Colonic mucosa (tissue), 4 donors: ENCODE measurements around the gene MERTK. TPM values are rescaled to one million over a fixed set of nuclear protein-coding genes. Genes with fewer than 3 reads are reported as not detected.
"Not testable (repeated sequence)": the region's sequence is repeated elsewhere in the genome, so short reads cannot be mapped to it uniquely, and the experiment has no call there.

Experiments used
- DNase-seq: peaks from one replicate; pipeline ENCODE4 v3.0.0-alpha.2; 2020
- H3K27ac ChIP-seq: fragments of 200-600 bp; one replicate; pipeline ENCODE4 v1.8.0; 2021
- H3K27me3 ChIP-seq: fragments of 200-600 bp; one replicate; pipeline ENCODE4 v1.8.0; 2021
- H3K36me3 ChIP-seq: fragments of 200-600 bp; one replicate; pipeline ENCODE4 v1.8.0; 2021
- H3K4me1 ChIP-seq: fragments of 200-600 bp; one replicate; pipeline ENCODE4 v1.8.0; 2021; ENCODE audit warnings: mild to moderate bottlenecking
- H3K4me3 ChIP-seq: fragments of 200-600 bp; one replicate; pipeline ENCODE4 v1.8.0; 2021
- H3K9ac ChIP-seq, 2 donors: one replicate each; pipeline ENCODE4 v1.7.0; 2013; ENCODE audit warnings: control low read depth in 2 of 2, low read depth in 2 of 2, low read length in 2 of 2
- H3K9me3 ChIP-seq: fragments of 200-600 bp; one replicate; pipeline ENCODE4 v1.8.0; 2021
- intact Hi-C: fragments of 100-400 bp; cut with DNase I; formaldehyde crosslinking; loops from one replicate; pipeline ENCODE4 v1.14.1; 2022
- total RNA-seq, 2 donors: library from RNA; stranded (reverse); fragmentation: NEBNext Ultra II Directional in 1 of 2; extraction: Animal tissue kit (Norgen Biotek cat#: 25700) in 1 of 2; gene quantifications; one replicate each; pipeline ENCODE4 v1.2.1, GENCODE V29; 2021
- TF ChIP-seq, protein P1 (sequence below): fragments of 200-600 bp; IDR thresholded peaks from one replicate; pipeline ENCODE4 v1.8.0; 2022; ENCODE audit warnings: antibody characterized with exemption, mild to moderate bottlenecking
- donor health status: healthy.
- donor health status: DM: no; HTN: no; CAD: no.
- donor health status: DM: no; HTN: no; CAD: no.

The MERTK gene
- 1 to 10 TPM; 3.9 TPM for total RNA-seq

DNA sequence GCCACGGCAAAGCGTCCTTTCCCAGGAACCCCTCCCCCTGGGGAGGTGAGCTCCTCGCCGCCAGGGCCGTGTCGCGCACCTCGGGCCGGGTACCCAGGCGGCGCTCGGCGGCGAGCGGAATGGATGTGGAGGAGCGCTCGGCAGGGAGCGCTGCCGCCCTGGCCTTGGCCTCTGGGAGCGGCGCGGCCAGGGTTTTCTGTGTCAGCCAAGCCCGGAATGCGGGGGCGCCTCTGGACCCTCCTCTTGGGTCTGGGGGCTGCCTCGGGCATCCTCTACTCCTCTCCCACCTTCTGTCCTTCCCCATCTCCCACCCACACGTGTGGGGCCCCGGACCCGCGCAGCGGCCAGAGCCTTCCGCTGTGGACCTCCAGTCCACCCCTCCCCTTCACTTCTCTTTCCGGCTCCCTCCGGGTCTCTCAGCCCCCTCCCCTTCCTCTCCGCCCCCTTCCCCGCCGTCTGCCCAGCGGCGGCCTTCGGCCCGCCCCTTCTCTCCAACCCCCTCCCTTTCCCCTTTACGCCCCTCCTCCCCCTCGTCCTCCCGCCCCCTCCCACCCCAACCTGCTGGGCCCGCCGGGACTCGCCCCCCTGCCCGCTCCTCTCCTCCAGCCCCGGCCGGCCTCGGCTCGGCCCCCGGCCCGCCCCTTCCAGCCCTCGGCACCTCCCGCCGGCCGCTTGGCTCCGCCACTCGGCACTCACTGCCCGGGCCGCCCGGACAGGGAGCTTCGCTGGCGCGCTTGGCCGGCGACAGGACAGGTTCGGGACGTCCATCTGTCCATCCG lies at the start of gene MERTK:
TSS of gene MERTK (plus strand) at position 684 of the 779 bp plus-strand sequence. CDS start 129 bp downstream, outside the sequence.
- intact Hi-C loops: loop anchor here (5.0 kb wide), 1 partner anchor 149 kb away; no protein-coding TSS in a partner anchor
- peak within 1 kb of the TSS; percentile 71 for H3K27ac ChIP-seq
- no peaks in the 10 kb centered on the region for H3K27me3 ChIP-seq
- peaks cover 5% of the 10 kb centered on the region for H3K4me1 ChIP-seq
- H3K9me3 ChIP-seq: no peaks in the 10 kb centered on the region
- peak within 1 kb of the TSS; percentile 60 for H3K4me3 ChIP-seq
- H3K36me3 ChIP-seq: no peaks in the 10 kb centered on the region
- H3K9ac ChIP-seq: peak within 1 kb of the TSS; percentile 76 to 83
- peak; percentile 72 for DNase-seq
- TF ChIP-seq, protein P1, sequence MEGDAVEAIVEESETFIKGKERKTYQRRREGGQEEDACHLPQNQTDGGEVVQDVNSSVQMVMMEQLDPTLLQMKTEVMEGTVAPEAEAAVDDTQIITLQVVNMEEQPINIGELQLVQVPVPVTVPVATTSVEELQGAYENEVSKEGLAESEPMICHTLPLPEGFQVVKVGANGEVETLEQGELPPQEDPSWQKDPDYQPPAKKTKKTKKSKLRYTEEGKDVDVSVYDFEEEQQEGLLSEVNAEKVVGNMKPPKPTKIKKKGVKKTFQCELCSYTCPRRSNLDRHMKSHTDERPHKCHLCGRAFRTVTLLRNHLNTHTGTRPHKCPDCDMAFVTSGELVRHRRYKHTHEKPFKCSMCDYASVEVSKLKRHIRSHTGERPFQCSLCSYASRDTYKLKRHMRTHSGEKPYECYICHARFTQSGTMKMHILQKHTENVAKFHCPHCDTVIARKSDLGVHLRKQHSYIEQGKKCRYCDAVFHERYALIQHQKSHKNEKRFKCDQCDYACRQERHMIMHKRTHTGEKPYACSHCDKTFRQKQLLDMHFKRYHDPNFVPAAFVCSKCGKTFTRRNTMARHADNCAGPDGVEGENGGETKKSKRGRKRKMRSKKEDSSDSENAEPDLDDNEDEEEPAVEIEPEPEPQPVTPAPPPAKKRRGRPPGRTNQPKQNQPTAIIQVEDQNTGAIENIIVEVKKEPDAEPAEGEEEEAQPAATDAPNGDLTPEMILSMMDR: peak; percentile 45

DNA sequence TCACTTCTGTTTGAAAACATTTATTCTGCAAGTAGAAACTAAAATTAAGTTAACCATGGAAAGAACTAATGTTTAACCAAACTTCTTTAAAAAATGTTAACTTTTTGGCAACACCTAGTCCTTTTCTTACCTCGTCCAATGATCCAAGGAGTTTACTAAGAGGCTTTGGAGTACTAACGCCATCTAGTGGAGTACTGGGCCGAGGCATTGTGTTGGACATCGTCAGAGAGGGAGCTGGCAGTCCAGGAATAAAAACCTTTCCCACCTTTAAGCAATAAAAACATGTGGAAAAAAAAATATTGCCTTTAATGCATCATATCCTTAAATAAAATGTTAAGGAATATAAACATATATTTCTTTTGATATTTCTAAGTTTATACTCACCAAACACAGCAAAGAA lies 47.8 kb upstream of the MERTK start:
- H3K4me3 ChIP-seq, intact Hi-C loops, H3K9ac ChIP-seq, H3K27ac ChIP-seq, H3K27me3 ChIP-seq, H3K36me3 ChIP-seq, H3K4me1 ChIP-seq, H3K9me3 ChIP-seq: not testable (repeated sequence)
- peak; percentile 46 for DNase-seq
- TF ChIP-seq, protein P1: peak; percentile 34

DNA sequence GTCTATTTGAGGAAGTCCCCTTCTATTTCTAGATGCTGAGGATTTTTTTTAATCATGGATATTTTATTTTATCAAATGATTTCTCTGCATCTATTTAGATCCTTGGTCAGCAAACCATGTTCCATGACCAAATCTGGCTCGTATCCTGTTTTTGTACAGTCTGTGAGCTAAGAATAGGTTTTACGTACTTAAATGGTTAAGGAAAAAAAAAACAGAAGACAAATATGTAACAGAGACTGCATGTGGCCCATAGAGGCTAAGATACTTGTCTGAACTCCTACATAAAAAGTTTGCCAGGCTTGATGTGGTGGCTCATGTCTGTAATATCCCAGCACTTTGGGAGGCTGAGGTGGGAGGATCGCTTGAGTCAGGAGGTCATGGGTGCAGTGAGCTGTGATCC lies 45.9 kb upstream of the MERTK start:
- intact Hi-C loops, H3K27me3 ChIP-seq, H3K36me3 ChIP-seq, H3K9ac ChIP-seq, H3K27ac ChIP-seq, H3K4me3 ChIP-seq, H3K4me1 ChIP-seq, DNase-seq, H3K9me3 ChIP-seq: not testable (repeated sequence)

DNA sequence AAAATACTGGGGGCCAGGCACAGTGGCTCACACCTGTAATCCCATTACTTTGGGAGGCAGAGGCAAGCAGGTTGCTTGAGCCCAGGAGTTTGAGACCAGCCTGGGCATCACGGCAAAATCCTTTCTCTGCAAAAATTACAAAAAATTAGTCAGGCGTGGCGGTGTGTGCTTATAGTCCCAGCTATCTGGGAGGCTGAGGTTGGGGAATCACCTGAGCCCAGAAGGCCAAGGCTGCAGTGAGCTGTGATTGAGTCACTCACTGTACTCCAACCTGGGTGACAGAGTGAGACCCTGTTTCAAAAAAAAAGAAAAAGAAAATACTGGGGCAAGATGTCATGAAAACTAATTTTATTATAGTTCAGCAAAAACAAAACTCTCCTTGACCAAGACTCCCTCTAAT lies 38.4 kb upstream of the MERTK start:
- DNase-seq, H3K27me3 ChIP-seq, H3K27ac ChIP-seq, H3K9ac ChIP-seq, H3K9me3 ChIP-seq, intact Hi-C loops, H3K36me3 ChIP-seq, H3K4me1 ChIP-seq, H3K4me3 ChIP-seq: not testable (repeated sequence)

DNA sequence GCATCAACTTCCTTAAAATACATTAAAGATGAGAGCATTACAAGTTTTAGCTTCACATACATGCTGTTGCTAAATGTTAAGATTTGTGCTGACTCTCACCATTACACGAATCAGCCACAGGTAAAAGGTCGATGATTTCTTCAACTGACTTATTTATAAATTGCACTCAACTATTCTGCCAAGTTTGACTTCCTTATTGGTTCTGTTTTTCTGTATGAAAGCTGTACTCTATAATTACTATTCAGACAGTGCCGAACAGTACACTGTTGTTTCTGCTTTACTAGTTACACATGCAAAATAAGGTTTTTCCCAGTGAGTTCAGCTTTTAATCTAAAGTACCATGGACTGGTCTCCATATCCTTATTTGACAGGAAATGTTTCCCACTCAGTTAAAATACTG lies 33.3 kb upstream of the MERTK start:
- H3K4me3 ChIP-seq, H3K9ac ChIP-seq, intact Hi-C loops, H3K27ac ChIP-seq, H3K36me3 ChIP-seq, DNase-seq, H3K4me1 ChIP-seq, H3K9me3 ChIP-seq, H3K27me3 ChIP-seq: not testable (repeated sequence)

DNA sequence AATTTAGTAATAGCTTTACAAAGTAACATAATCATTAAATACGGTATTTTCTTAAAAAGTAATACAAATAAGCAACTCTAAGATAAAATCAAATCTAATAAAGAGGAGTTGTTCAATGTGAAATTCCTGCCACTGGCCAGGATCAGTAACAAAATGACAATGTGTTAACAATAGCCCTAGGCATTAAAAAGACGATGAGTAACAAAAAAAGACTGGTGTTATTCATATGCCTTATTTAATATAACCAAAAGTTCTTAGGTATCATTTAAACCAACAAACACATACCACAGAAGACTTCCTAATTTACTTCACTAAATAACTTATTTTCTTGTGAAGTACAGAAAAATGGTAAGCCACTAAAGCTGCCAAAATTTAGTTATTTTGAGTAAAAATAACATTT lies 25.6 kb upstream of the MERTK start:
- H3K4me3 ChIP-seq, H3K36me3 ChIP-seq, DNase-seq, H3K9ac ChIP-seq, H3K27me3 ChIP-seq, H3K4me1 ChIP-seq, H3K27ac ChIP-seq, intact Hi-C loops, H3K9me3 ChIP-seq: not testable (repeated sequence)

DNA sequence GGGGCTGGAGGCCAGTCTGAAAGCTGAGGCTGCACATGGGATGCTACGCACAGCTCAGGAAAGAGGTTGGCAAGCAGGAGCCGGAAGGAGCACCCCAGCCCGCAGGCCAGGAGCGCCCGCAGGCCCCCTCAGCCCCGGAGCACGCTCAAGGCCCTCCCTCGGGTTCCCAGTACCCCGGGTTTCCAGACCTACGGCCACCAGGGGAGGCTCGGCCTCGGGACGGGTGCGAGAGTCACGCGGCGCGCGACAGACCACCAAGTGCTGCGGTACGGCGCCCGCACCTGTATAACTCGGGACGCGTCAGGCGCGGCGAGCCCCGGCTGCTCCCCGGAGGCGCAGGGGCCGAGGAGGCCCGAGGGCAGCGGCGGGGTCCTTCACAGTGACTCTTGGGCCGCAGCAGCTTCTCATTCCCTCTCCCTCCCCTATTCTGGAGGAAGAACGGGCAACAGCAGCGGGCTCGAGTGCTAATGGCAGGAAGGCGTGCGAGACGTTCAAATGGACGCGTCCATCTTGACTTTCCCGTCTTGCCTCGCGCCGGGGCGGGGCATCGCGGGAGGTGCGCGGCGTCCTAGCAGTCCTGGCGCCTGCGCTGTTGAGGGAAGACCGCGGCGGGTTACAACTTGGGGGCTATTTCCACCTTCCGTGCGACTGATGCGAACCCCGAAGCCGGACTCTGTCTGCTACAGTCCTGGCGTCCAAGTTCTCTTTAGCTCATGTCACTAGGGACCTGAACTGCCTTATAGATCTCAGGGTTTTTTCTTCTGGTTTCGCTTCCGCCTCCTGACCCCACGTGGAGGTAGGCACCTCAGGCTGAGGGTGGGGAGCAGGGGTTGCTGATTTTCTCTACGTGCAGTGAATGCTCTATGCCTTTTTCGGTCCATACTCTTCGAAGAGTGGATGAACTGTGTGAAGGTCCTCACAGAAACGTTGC lies 14.5 kb upstream of the MERTK start, which contains the start of gene ANAPC1:
TSS of gene ANAPC1 (minus strand) at position 533 of the 931 bp plus-strand sequence. CDS start 3,368 bp downstream, outside the sequence.
- Histone ChIP-seq H3K4me1 (peaks cover 7% of the 10 kb centered on the region), H3K36me3 (no peaks in the 10 kb centered on the region), H3K27ac (peak within 1 kb of the TSS; percentile 68), H3K9me3 (no peaks in the 10 kb centered on the region), H3K4me3 (peak within 1 kb of the TSS; percentile 88), H3K27me3 (no peaks in the 10 kb centered on the region), H3K9ac (peak within 1 kb of the TSS; percentile 86 to 98)
- peak; percentile 92 for DNase-seq
- TF ChIP-seq, protein P1: no peak
- intact Hi-C loops: loop anchor here (10.0 kb wide), 1 partner anchor 371 kb away; the partner anchor contains the start of gene ZC3H8
